H9 (cell line): ENCODE data around the gene TCF4. TPM values are rescaled to one million over a fixed set of nuclear protein-coding genes. Genes with fewer than 3 reads are reported as not detected.

ENCODE experiments used
- DNase-seq: peaks from one replicate; pipeline ENCODE4 v3.0.0-alpha.2; 2017
- H2AFZ ChIP-seq: one replicate; pipeline ENCODE4 v1.6.1; 2013; ENCODE audit warnings: mild to moderate bottlenecking, low read length, control low read depth, moderate library complexity
- H2AK5ac ChIP-seq: 2 replicates; pipeline ENCODE4 v1.6.1; 2013; ENCODE audit warnings: low read length, control low read depth, mixed read lengths; ENCODE audit not compliant: insufficient read length
- H2BK120ac ChIP-seq: one replicate; pipeline ENCODE4 v1.6.1; 2013; ENCODE audit warnings: low read depth, mild to moderate bottlenecking, low read length, control low read depth, inconsistent platforms; ENCODE audit not compliant: poor library complexity, severe bottlenecking
- H2BK12ac ChIP-seq: 2 replicates; pipeline ENCODE4 v1.6.1; 2013; ENCODE audit warnings: low read length, control low read depth, mixed read lengths, low read depth; ENCODE audit not compliant: insufficient read length
- H2BK15ac ChIP-seq: 2 replicates; pipeline ENCODE4 v1.6.1; 2013; ENCODE audit warnings: low read depth, low read length, control low read depth
- H2BK20ac ChIP-seq: one replicate; pipeline ENCODE4 v1.6.1; 2013; ENCODE audit warnings: low read depth, mild to moderate bottlenecking, low read length, control low read depth, inconsistent platforms; ENCODE audit not compliant: poor library complexity, severe bottlenecking
- H2BK5ac ChIP-seq: 2 replicates; pipeline ENCODE4 v1.6.1; 2013; ENCODE audit warnings: low read length, control low read depth, mixed read lengths; ENCODE audit not compliant: insufficient read length
- H3K14ac ChIP-seq: 2 replicates; pipeline ENCODE4 v1.6.1; 2013; ENCODE audit warnings: low read length, control low read depth; ENCODE audit not compliant: insufficient read depth
- H3K18ac ChIP-seq: 2 replicates; pipeline ENCODE4 v1.6.1; 2013; ENCODE audit warnings: low read depth, mild to moderate bottlenecking, mixed read lengths, low read length, control low read depth; ENCODE audit not compliant: insufficient read length
- H3K23ac ChIP-seq: 2 replicates; pipeline ENCODE4 v1.6.1; 2013; ENCODE audit warnings: low read length, control low read depth, mixed read lengths, low read depth; ENCODE audit not compliant: insufficient read length
- H3K23me2 ChIP-seq: 2 replicates; pipeline ENCODE4 v1.6.1; 2013; ENCODE audit warnings: low read depth, mild to moderate bottlenecking, mixed read lengths, low read length, control low read depth; ENCODE audit not compliant: insufficient read length, poor library complexity, severe bottlenecking
- H3K27ac ChIP-seq: 2 replicates; pipeline ENCODE4 v1.5.1; 2013; ENCODE audit warnings: low read length, control low read depth, mixed read lengths, low read depth; ENCODE audit not compliant: insufficient read length
- H3K27me3 ChIP-seq: 2 replicates; pipeline ENCODE4 v1.6.1; 2013; ENCODE audit warnings: low read length, control low read depth, inconsistent platforms; ENCODE audit not compliant: insufficient read depth
- H3K4ac ChIP-seq: 2 replicates; pipeline ENCODE4 v1.6.1; 2013; ENCODE audit warnings: low read depth, mild to moderate bottlenecking, control low read depth, inconsistent platforms, low read length, moderate library complexity
- H3K4me1 ChIP-seq: 2 replicates; pipeline ENCODE4 v1.6.1; 2013; ENCODE audit warnings: low read length, control low read depth, inconsistent platforms; ENCODE audit not compliant: insufficient read depth
- H3K4me2 ChIP-seq: 2 replicates; pipeline ENCODE4 v1.6.1; 2013; ENCODE audit warnings: low read length, control low read depth, mixed read lengths; ENCODE audit not compliant: insufficient read length, insufficient read depth
- H3K56ac ChIP-seq: 2 replicates; pipeline ENCODE4 v1.6.1; 2013; ENCODE audit warnings: low read depth, mild to moderate bottlenecking, mixed read lengths, low read length, control low read depth; ENCODE audit not compliant: insufficient read length
- H3K79me1 ChIP-seq: 2 replicates; pipeline ENCODE4 v1.6.1; 2013; ENCODE audit warnings: low read depth, mild to moderate bottlenecking, moderate library complexity, low read length, control low read depth, inconsistent platforms; ENCODE audit not compliant: insufficient read depth, poor library complexity, severe bottlenecking
- H3K79me2 ChIP-seq: 2 replicates; pipeline ENCODE4 v1.6.1; 2013; ENCODE audit warnings: low read length, control low read depth, inconsistent platforms; ENCODE audit not compliant: insufficient read depth
- H3K9ac ChIP-seq: 2 replicates; pipeline ENCODE4 v1.6.1; 2013; ENCODE audit warnings: low read length, control low read depth, mixed read lengths; ENCODE audit not compliant: insufficient read length; ENCODE audit errors: extremely low read depth
- H3K9me3 ChIP-seq: one replicate; pipeline ENCODE4 v1.6.1; 2013; ENCODE audit warnings: low read depth, low read length, inconsistent platforms; ENCODE audit not compliant: control insufficient read depth
- H3T11ph ChIP-seq: one replicate; pipeline ENCODE4 v1.6.1; 2013; ENCODE audit warnings: mild to moderate bottlenecking, low read length, control low read depth, inconsistent platforms
- H4K20me1 ChIP-seq: one replicate; pipeline ENCODE4 v1.6.1; 2013; ENCODE audit not compliant: control insufficient read depth, insufficient read length, insufficient read depth
- H4K5ac ChIP-seq: 2 replicates; pipeline ENCODE4 v1.6.1; 2013; ENCODE audit warnings: low read depth, mild to moderate bottlenecking, mixed read lengths, low read length, control low read depth; ENCODE audit not compliant: insufficient read length
- H4K8ac ChIP-seq: replicated peaks from 2 replicates; pipeline ENCODE4 v1.6.1; 2013; ENCODE audit warnings: low read length, control low read depth, mixed read lengths, low read depth; ENCODE audit not compliant: insufficient read length
- H4K91ac ChIP-seq: 2 replicates; pipeline ENCODE4 v1.6.1; 2013; ENCODE audit warnings: low read depth, mild to moderate bottlenecking, moderate library complexity, mixed read lengths, low read length, control low read depth; ENCODE audit not compliant: insufficient read length
- H3K27ac Mint-ChIP-seq, 3 experiments: 2 replicates in 2 of 3; 3 replicates in 1 of 3; pipeline ENCODE4 v1.8.0; 2020 to 2021; ENCODE audit warnings: mixed read lengths in 3 of 3, mild to moderate bottlenecking in 1 of 3, moderate library complexity in 1 of 3
- H3K27me3 Mint-ChIP-seq: 2 replicates; pipeline ENCODE4 v1.8.0; 2021; ENCODE audit warnings: low read depth, mild to moderate bottlenecking, moderate library complexity, mixed read lengths
- H3K36me3 Mint-ChIP-seq, 3 experiments: 2 replicates in 2 of 3; 3 replicates in 1 of 3; pipeline ENCODE4 v1.8.0; 2020 to 2021; ENCODE audit warnings: low read depth in 3 of 3, mixed read lengths in 3 of 3; ENCODE audit not compliant: insufficient read depth in 1 of 3
- H3K4me1 Mint-ChIP-seq, 2 experiments: 2 replicates each; pipeline ENCODE4 v1.8.0; 2020; ENCODE audit warnings: mixed read lengths in 2 of 2
- H3K4me3 Mint-ChIP-seq, 2 experiments: 2 replicates in 1 of 2; 3 replicates in 1 of 2; pipeline ENCODE4 v1.8.0; 2020 to 2021; ENCODE audit warnings: mild to moderate bottlenecking in 2 of 2, mixed read lengths in 2 of 2, moderate library complexity in 1 of 2
- H3K9me3 Mint-ChIP-seq, 2 experiments: 2 replicates in 1 of 2; 3 replicates in 1 of 2; pipeline ENCODE4 v1.8.0; 2020; ENCODE audit warnings: mild to moderate bottlenecking in 2 of 2, mixed read lengths in 2 of 2, moderate library complexity in 1 of 2
- WGBS: extraction: QIAGEN DNeasy Blood & Tissue Kit; methylation state at CpG from one replicate; pipeline ENCODE4 v1.1.7; 2013; ENCODE audit warnings: missing lambda C conversion rate, low lambda C conversion rate, mixed read lengths; ENCODE audit not compliant: insufficient read length; ENCODE audit errors: extremely low coverage; 5-methylcytosine and 5-hydroxymethylcytosine counted together
- total RNA-seq: library from RNA; stranded (reverse); gene quantifications from 2 replicates; pipeline ENCODE4 v1.2.1, GENCODE V29; 2021
- TF ChIP-seq, protein P1 (sequence below): fragments of 200-600 bp; sonication (generic); conservative IDR thresholded peaks from 3 replicates; pipeline ENCODE4 v1.8.0; 2021; ENCODE audit warnings: antibody characterized with exemption, mild to moderate bottlenecking

TCF4 gene
- total RNA-seq, 1 experiment from 2014 or later = 99.4 TPM

DNA sequence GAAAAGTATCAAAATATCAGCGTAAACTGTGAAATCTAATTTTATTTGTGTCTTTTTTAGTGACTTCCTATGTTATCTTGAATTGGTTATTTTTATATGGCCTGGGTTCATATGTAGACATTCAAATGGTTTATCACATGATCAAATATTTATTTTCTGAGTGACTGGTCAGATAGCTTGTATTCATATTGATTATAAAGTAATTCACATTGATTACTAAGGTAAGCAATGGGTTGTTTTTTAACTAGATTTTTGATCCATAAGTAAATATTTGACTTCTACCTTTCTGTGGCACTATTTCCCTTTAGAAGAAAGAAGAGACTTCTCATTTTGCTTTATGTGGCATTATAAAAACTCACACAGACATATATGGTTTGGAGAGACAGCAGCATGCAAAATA, 260.5 kb downstream of the TCF4 start:
- DNase-seq = no peak
- Histone ChIP-seq H2BK5ac (no peak overlapping the region), H2AK5ac (no peak overlapping the region), H2BK20ac (no peak overlapping the region), H3K79me1 (no peaks in the 10 kb centered on the region), H3K4me2 (no peak overlapping the region), H3K9ac (no peak overlapping the region), H2BK120ac (no peak overlapping the region), H3K4me1 (no peaks in the 10 kb centered on the region), H3K79me2 (no peaks in the 10 kb centered on the region), H3K23ac (no peak overlapping the region), H4K8ac (no peak overlapping the region), H3K14ac (no peak overlapping the region), H4K20me1 (no peaks in the 10 kb centered on the region), H3T11ph (no peak overlapping the region), H4K91ac (no peak overlapping the region), H2BK12ac (no peak overlapping the region), H3K27me3 (no peaks in the 10 kb centered on the region), H3K23me2 (peaks cover under 1% of the 10 kb centered on the region), H2AFZ (no peak overlapping the region), H2BK15ac (no peak overlapping the region), H3K27ac (no peak overlapping the region), H3K9me3 (no peaks in the 10 kb centered on the region), H3K4ac (no peak overlapping the region), H4K5ac (no peak overlapping the region), H3K56ac (no peak overlapping the region), H3K18ac (no peak overlapping the region)
- Mint-ChIP-seq H3K27me3 (no peaks in the 10 kb centered on the region), H3K27ac (no peak overlapping the region), H3K9me3 (no peaks in the 10 kb centered on the region), H3K4me3 (no peak overlapping the region), H3K36me3 (no peaks in the 10 kb centered on the region; a peak in 1 of 7 replicates), H3K4me1 (peaks cover 18 to 19% of the 10 kb centered on the region in 2 experiments)
- WGBS = no CpG with 5 or more reads among the region's 1 CpG
- TF ChIP-seq, protein P1, sequence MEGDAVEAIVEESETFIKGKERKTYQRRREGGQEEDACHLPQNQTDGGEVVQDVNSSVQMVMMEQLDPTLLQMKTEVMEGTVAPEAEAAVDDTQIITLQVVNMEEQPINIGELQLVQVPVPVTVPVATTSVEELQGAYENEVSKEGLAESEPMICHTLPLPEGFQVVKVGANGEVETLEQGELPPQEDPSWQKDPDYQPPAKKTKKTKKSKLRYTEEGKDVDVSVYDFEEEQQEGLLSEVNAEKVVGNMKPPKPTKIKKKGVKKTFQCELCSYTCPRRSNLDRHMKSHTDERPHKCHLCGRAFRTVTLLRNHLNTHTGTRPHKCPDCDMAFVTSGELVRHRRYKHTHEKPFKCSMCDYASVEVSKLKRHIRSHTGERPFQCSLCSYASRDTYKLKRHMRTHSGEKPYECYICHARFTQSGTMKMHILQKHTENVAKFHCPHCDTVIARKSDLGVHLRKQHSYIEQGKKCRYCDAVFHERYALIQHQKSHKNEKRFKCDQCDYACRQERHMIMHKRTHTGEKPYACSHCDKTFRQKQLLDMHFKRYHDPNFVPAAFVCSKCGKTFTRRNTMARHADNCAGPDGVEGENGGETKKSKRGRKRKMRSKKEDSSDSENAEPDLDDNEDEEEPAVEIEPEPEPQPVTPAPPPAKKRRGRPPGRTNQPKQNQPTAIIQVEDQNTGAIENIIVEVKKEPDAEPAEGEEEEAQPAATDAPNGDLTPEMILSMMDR = no peak
